ENCODE results near the gene SRSF2.
A peak's percentile ranks its signal among the peaks of the same experiment; 100 is the strongest.

DNA sequence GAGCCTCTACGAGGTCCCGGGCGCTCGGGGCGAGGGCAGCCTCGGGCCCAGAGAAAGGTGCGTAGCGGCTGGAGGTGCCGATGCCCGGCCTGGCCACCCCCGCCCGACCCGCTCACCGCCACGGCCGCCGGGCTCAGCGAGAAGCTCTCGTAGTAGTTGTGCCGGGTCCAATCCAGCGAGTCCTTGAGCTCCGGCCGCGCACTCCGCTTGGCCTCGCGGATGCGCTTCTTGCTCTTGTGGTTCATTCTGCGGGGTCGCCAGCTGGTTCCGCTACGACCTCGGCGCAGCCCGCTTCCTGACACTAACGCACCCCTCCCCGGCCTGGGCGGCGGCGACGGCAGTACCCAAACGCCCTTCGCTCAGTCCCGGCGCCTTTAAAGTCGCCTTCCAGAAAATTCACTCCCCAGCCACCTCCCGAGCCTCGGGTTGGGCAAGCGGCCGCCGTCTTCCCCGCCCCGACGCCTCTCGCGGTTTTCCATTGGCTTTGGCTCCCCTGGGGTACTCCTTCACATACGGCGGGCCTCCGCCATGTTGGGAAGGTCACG is 10.8 kb downstream of the SRSF2 start, which contains the start of gene JMJD6:
- TF ChIP-seq CTCF (IDR thresholded peaks at IDR 0.05) = no peak
- TF ChIP-seq POLR2A (IDR thresholded peaks at IDR 0.05) = peak; percentile 86 to 94

Measured in uterus (tissue), 2 donors.